Gastrocnemius medialis (tissue), 4 donors: ENCODE measurements around the gene ASF1B.

Experiments
- POLR2A ChIP-seq, 2 donors: fragments of 450-650 bp; IDR thresholded peaks; one replicate each; pipeline ENCODE4 v1.6.1; 2017; ENCODE audit warnings: antibody characterized with exemption in 2 of 2, mild to moderate bottlenecking in 2 of 2, moderate library complexity in 2 of 2
- TF ChIP-seq, protein P1 (sequence below), 5 experiments: fragments of 450-650 bp in 3 of 5; fragments of 200-600 bp in 2 of 5; sonication (generic) in 2 of 5; IDR thresholded peaks in 4 of 5; conservative IDR thresholded peaks in 1 of 5; 1 replicate in 4 of 5; 2 replicates in 1 of 5; pipeline ENCODE4 v1.5.1; 2016 to 2019; ENCODE audit warnings: antibody characterized with exemption in 5 of 5, mild to moderate bottlenecking in 3 of 5, moderate library complexity in 3 of 5

DNA sequence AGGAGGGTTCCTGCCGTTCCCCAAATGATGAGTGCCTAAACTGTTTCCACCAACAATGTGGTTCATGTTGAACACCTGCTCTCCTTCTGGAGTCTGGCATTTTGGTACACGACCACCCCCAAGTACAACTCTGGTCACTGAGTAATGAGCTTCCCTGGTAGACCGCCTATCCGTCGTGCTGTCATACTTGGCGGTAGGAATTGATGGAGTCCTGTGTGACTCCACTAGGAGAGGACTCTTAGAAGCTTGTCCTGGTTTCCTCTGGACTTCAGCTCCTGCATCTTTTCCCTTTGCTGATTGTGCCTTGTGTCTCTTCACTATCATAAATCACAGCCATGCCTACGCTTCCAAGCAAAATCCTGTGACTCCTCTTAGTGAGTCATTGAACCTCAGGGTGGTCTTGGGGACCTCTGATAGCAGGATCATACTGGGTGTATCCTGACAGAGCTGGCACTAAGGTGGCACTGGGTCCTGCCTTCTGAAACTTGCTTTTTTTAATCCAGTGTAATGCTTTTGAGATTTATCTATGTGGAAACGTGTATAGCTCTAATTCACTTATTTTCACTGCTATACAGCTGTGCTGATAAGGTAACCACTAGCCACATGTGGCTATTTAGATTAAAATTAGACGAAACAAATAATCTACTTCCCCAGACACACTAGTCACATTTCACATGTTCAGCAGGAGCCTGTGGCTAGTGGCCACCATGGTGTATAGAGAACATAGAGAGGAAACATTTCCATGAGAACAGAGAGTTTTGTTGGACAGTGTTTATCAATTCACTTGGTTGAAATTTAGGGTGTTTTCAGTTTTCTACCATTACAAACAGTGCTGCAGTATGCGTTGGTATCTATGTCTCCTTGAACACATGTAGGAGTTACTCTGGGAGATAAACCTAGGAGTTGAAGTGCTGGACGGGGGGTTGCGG lies 6.1 kb upstream of the ASF1B start:
- TF ChIP-seq, protein P1, sequence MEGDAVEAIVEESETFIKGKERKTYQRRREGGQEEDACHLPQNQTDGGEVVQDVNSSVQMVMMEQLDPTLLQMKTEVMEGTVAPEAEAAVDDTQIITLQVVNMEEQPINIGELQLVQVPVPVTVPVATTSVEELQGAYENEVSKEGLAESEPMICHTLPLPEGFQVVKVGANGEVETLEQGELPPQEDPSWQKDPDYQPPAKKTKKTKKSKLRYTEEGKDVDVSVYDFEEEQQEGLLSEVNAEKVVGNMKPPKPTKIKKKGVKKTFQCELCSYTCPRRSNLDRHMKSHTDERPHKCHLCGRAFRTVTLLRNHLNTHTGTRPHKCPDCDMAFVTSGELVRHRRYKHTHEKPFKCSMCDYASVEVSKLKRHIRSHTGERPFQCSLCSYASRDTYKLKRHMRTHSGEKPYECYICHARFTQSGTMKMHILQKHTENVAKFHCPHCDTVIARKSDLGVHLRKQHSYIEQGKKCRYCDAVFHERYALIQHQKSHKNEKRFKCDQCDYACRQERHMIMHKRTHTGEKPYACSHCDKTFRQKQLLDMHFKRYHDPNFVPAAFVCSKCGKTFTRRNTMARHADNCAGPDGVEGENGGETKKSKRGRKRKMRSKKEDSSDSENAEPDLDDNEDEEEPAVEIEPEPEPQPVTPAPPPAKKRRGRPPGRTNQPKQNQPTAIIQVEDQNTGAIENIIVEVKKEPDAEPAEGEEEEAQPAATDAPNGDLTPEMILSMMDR (IDR thresholded peaks at IDR 0.05 in 4 of 5, conservative IDR thresholded peaks at IDR 0.05 in 1 of 5), result no peak
- TF ChIP-seq POLR2A (IDR thresholded peaks at IDR 0.05), result no peak
